GM12873 (cell line): ENCODE results near the gene RENBP.

ENCODE experiments used
- TF ChIP-seq, protein P1 (sequence below): IDR thresholded peaks from 2 replicates; pipeline ENCODE4 v1.5.1; 2012; ENCODE audit warnings: low read depth, mild to moderate bottlenecking, moderate library complexity, low read length, control low read depth; ENCODE audit not compliant: insufficient read depth; ENCODE audit errors: missing control alignments

RENBP gene

DNA sequence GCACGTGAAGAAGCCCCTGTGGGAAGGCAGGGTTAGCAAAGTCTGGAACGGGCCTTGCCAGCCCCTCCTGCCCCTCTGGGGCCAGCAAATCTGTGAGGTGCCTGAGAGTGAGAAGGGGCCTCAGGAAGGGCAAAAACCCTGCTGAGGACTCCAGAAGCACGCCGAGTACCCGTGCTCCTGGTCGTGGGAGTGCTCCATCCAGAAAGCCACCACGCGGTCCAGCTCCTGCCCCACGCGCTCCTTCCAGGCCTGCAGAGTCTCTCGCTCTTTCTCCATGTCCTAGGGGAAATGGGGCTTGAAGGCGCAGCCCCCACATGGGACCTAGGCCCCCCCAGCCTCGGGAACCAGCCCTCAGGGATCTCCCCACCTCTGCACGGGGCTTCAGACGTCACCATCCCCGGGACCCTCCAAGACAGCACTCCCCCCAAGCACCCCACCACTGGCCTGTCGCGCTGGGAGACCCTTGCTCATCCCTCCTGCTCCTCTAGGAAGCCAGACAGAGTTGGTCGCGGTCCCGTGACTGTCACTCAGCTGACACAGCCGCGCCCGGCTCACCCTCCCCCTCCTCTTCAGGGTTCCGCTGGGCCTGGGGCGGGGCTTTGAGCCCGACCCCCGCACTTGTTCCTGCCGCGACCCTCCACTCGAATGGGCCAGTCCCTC, at the start of gene RENBP:
RENBP (minus strand) TSS at position 504 of the 660 bp plus-strand sequence; CDS start at position 471, 33 bp downstream.
- TF ChIP-seq, protein P1, sequence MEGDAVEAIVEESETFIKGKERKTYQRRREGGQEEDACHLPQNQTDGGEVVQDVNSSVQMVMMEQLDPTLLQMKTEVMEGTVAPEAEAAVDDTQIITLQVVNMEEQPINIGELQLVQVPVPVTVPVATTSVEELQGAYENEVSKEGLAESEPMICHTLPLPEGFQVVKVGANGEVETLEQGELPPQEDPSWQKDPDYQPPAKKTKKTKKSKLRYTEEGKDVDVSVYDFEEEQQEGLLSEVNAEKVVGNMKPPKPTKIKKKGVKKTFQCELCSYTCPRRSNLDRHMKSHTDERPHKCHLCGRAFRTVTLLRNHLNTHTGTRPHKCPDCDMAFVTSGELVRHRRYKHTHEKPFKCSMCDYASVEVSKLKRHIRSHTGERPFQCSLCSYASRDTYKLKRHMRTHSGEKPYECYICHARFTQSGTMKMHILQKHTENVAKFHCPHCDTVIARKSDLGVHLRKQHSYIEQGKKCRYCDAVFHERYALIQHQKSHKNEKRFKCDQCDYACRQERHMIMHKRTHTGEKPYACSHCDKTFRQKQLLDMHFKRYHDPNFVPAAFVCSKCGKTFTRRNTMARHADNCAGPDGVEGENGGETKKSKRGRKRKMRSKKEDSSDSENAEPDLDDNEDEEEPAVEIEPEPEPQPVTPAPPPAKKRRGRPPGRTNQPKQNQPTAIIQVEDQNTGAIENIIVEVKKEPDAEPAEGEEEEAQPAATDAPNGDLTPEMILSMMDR = no peak

DNA sequence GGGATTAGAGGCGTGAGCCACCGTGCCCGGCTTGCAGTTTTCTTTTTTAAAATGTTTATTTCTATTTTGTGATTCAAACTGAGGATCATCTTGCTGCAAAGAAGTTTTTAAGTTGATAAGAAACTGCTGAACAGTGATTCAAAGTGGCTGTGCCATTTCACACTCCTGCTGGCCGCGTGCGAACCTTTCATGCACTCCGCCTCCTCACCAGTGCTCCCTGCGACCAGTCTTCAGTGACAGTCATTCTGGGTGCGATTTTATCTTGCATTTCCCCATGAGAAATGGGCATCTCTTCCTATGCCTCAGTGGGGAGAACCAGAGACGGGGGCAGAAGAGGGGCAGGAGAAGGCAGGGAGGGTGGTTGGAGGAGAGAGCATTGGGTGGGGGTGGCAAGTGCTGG, 49.5 kb upstream of the RENBP start:
- TF ChIP-seq, protein P1 = no peak

DNA sequence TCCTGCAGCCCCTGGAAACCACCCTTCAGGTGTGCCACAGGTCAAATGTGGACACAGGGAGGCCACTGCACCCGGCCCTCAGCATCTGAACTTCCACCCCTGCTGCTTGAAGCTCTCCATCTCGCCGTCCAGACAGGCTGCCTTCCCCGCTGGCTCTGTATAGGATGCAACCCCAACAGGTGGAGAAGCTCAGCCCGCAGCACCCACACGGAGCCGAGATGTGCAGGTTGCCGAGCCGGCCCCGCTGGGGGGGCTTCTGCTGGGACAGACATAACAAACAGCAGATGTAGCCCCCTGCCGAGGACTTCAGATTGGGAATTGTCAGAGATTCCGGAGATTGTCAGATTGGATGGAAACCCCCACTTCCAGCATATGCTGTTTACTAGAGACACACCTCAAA, 48.6 kb upstream of the RENBP start:
- TF ChIP-seq, protein P1 = no peak

- TF ChIP-seq, protein P1 = no peak
Observed at GRCh38 chrX:153992180-153992579, 47.7 kb upstream of the RENBP start.

- TF ChIP-seq, protein P1 = no peak
Observed at GRCh38 chrX:153991013-153991580, 46.7 kb upstream of the RENBP start.

- TF ChIP-seq, protein P1 = no peak
Observed at GRCh38 chrX:153989973-153990655, 45.7 kb upstream of the RENBP start.

DNA sequence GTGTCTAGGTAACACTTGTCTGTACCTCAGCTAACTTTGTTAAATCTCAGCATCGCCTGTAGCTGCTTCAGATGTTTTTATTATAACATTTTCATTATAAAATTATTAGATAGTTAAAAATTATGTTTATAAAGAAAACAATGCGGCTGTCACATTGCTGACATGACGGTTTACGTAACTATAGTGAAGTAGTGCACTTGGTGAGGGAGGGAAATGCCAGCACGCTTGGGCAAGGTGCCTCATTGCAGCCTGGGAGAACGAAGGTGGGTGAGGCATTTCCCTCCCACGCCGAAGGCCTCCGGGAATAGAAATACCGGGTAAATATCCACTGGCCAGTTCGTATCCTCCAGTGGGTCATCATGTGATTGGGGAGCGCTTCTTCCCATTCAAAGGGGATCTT, 44.0 kb upstream of the RENBP start:
- TF ChIP-seq, protein P1 = no peak
